ENCODE results near the gene EIF2B5. TPM values are rescaled to one million over a fixed set of nuclear protein-coding genes. Genes with fewer than 3 reads are reported as not detected.
"Not testable (repeated sequence)": the region's sequence is repeated elsewhere in the genome, so short reads cannot be mapped to it uniquely, and the experiment has no call there.

The EIF2B5 gene
- 10 to 100 TPM; 47.2 to 49.4 (median 48.1) TPM for polyA plus RNA-seq (ENCODE audit: insufficient read length in 4 of 4)

GRCh38 chr3:184135149-184135910 is at the start of gene EIF2B5:
Gene EIF2B5, plus strand, starts transcription at chr3:184135358. Its CDS starts 28 bp downstream, at chr3:184135386.
- DNase-seq (ENCODE audit: low read depth in 4 of 4, low spot score in 3 of 4): peak in 3 of 4 donors; percentile 86 to 92 (median 90)

- DNase-seq (ENCODE audit: low read depth in 4 of 4, low spot score in 3 of 4): no peak
Measured at GRCh38 chr3:184085389-184085852, 49.7 kb upstream of the EIF2B5 start.

- no peak for DNase-seq (ENCODE audit: low read depth in 4 of 4, low spot score in 3 of 4)
Measured at GRCh38 chr3:184092199-184092598, 43.0 kb upstream of the EIF2B5 start.

- DNase-seq (ENCODE audit: low read depth in 4 of 4, low spot score in 3 of 4): no peak
Measured at GRCh38 chr3:184096811-184097383, 38.3 kb upstream of the EIF2B5 start, which contains the start of gene HTR3E. Gene HTR3E, plus strand, starts transcription at chr3:184097064. Its CDS starts 466 bp downstream, at chr3:184097530.

GRCh38 chr3:184097556-184097955 is 37.6 kb upstream of the EIF2B5 start:
- DNase-seq (ENCODE audit: low read depth in 4 of 4, low spot score in 3 of 4): no peak

- no peak for DNase-seq (ENCODE audit: low read depth in 4 of 4, low spot score in 3 of 4)
Measured at GRCh38 chr3:184099806-184100686, 35.1 kb upstream of the EIF2B5 start.

- DNase-seq (ENCODE audit: low read depth in 4 of 4, low spot score in 3 of 4): no peak
Measured at GRCh38 chr3:184110316-184110725, 24.8 kb upstream of the EIF2B5 start.

- no peak for DNase-seq (ENCODE audit: low read depth in 4 of 4, low spot score in 3 of 4)
Measured at GRCh38 chr3:184116017-184116416, 19.1 kb upstream of the EIF2B5 start.

- no peak for DNase-seq (ENCODE audit: low read depth in 4 of 4, low spot score in 3 of 4)
Measured at GRCh38 chr3:184117636-184118035, 17.5 kb upstream of the EIF2B5 start.

- DNase-seq (ENCODE audit: low read depth in 4 of 4, low spot score in 3 of 4): not testable (repeated sequence)
Measured at GRCh38 chr3:184121031-184121430, 14.1 kb upstream of the EIF2B5 start.

- no peak for DNase-seq (ENCODE audit: low read depth in 4 of 4, low spot score in 3 of 4)
Measured at GRCh38 chr3:184126006-184126405, 9.2 kb upstream of the EIF2B5 start.

GRCh38 chr3:184129012-184129411 is 6.1 kb upstream of the EIF2B5 start:
- DNase-seq (ENCODE audit: low read depth in 4 of 4, low spot score in 3 of 4): no peak

- DNase-seq (ENCODE audit: low read depth in 4 of 4, low spot score in 3 of 4): no peak
Measured at GRCh38 chr3:184132945-184133344, 2.2 kb upstream of the EIF2B5 start.

GRCh38 chr3:184133840-184134745 is 1.1 kb upstream of the EIF2B5 start:
- DNase-seq (ENCODE audit: low read depth in 4 of 4, low spot score in 3 of 4): peak in 1 of 4 donors; percentile 71

- DNase-seq (ENCODE audit: low read depth in 4 of 4, low spot score in 3 of 4): no peak
Measured at GRCh38 chr3:184134746-184135148, 411 bp upstream of the EIF2B5 start.

GRCh38 chr3:184135911-184136260 is 728 bp downstream of the EIF2B5 start:
- DNase-seq (ENCODE audit: low read depth in 4 of 4, low spot score in 3 of 4): no peak

GRCh38 chr3:184140436-184140835 is 5.3 kb downstream of the EIF2B5 start:
- DNase-seq (ENCODE audit: low read depth in 4 of 4, low spot score in 3 of 4): no peak

- DNase-seq (ENCODE audit: low read depth in 4 of 4, low spot score in 3 of 4): no peak
Measured at GRCh38 chr3:184142199-184142598, 7.0 kb downstream of the EIF2B5 start.

GRCh38 chr3:184143327-184143726 is 8.2 kb downstream of the EIF2B5 start:
- DNase-seq (ENCODE audit: low read depth in 4 of 4, low spot score in 3 of 4): no peak

- DNase-seq (ENCODE audit: low read depth in 4 of 4, low spot score in 3 of 4): no peak
Measured at GRCh38 chr3:184144505-184144904, 9.3 kb downstream of the EIF2B5 start.
